Hippocampal formation (tissue), 2 donors: Measurements from ENCODE around the gene CDK5RAP1.
A peak's percentile ranks its signal among the peaks of the same experiment; 100 is the strongest.
"Not testable (repeated sequence)": the region's sequence is repeated elsewhere in the genome, so short reads cannot be mapped to it uniquely, and the experiment has no call there.

Experiments used
- DNase-seq, 2 donors: peaks; one replicate each; lab custom pipeline; 2025; lab: John Stamatoyannopoulos, UW

Gene CDK5RAP1

GRCh38 chr20:33401184-33401920 is at the start of gene CDK5RAP1:
TSS of gene CDK5RAP1 (minus strand) at chr20:33401519. CDS start at chr20:33397064, 4,455 bp downstream.
- peak; percentile 69 to 84 for DNase-seq

GRCh38 chr20:33450867-33451266 is 49.5 kb upstream of the CDK5RAP1 start:
- DNase-seq = no peak

- peak in 1 of 2 donors; percentile 62 for DNase-seq
These were observed 44.7 kb upstream of the CDK5RAP1 start for GRCh38 chr20:33445881-33446625.

- no peak for DNase-seq
These were observed 43.7 kb upstream of the CDK5RAP1 start for GRCh38 chr20:33444797-33445560.

- peak; percentile 57 to 83 for DNase-seq
These were observed 42.4 kb upstream of the CDK5RAP1 start, which contains the start of gene SNTA1 for GRCh38 chr20:33443512-33444239. TSS of gene SNTA1 (minus strand) at chr20:33443763. CDS start at chr20:33443620, 143 bp downstream.

- DNase-seq = no peak
These were observed 41.7 kb upstream of the CDK5RAP1 start for GRCh38 chr20:33443006-33443511.

GRCh38 chr20:33442136-33443005 is 41.1 kb upstream of the CDK5RAP1 start:
- no peak for DNase-seq

- DNase-seq = no peak
These were observed 40.0 kb upstream of the CDK5RAP1 start for GRCh38 chr20:33441142-33441955.

- DNase-seq = not testable (repeated sequence)
These were observed 39.2 kb upstream of the CDK5RAP1 start for GRCh38 chr20:33440562-33440961.

GRCh38 chr20:33438481-33438880 is 37.2 kb upstream of the CDK5RAP1 start:
- no peak for DNase-seq

GRCh38 chr20:33437141-33437911 is 36.0 kb upstream of the CDK5RAP1 start:
- DNase-seq = peak; percentile 25 to 46

- DNase-seq = no peak
These were observed 33.1 kb upstream of the CDK5RAP1 start for GRCh38 chr20:33434434-33434833.

GRCh38 chr20:33433465-33434234 is 32.3 kb upstream of the CDK5RAP1 start:
- peak; percentile 29 to 45 for DNase-seq

GRCh38 chr20:33431797-33432381 is 30.6 kb upstream of the CDK5RAP1 start:
- peak in 1 of 2 donors; percentile 36 for DNase-seq

GRCh38 chr20:33423875-33424274 is 22.6 kb upstream of the CDK5RAP1 start:
- DNase-seq = not testable (repeated sequence)

- no peak for DNase-seq
These were observed 22.0 kb upstream of the CDK5RAP1 start for GRCh38 chr20:33423141-33423834.
